Measurements from ENCODE around the gene CPM.
"Not testable (repeated sequence)": the region's sequence is repeated elsewhere in the genome, so short reads cannot be mapped to it uniquely, and the experiment has no call there.

Gene CPM

DNA sequence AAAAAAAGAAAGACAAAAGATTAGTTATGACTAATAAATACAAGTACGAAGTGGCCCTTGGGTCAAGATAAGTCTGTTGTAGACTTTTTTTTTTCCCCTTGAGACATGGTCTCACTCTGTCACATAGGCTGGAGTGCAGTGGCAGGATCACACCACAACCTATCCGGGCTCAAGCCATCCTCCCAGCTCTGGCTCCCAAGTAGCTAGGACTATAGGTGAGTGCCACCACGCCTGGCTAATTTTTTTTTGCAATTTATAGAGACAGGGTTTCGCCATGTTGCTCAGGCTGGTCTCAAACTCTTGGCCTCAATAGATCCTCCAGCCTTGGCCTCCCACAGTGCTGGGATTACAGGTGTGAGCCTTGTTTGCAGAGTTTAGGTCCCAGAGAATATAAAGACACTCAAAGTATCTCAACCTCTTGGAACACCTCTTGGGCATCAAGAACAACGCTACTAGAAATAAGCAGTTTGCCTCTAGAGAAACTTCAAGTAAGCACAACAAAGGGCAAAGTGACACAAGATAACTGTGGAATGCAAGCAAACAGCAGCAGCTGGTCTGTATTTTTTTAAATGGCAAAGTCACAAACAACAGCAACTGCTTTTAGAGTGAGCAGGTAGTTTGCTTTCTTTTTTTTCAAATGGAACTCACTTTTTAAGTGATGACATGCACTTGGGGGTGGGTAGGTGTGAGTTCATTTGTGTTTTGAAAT lies 128.9 kb downstream of the CPM start:
- no peak for DNase-seq

DNA sequence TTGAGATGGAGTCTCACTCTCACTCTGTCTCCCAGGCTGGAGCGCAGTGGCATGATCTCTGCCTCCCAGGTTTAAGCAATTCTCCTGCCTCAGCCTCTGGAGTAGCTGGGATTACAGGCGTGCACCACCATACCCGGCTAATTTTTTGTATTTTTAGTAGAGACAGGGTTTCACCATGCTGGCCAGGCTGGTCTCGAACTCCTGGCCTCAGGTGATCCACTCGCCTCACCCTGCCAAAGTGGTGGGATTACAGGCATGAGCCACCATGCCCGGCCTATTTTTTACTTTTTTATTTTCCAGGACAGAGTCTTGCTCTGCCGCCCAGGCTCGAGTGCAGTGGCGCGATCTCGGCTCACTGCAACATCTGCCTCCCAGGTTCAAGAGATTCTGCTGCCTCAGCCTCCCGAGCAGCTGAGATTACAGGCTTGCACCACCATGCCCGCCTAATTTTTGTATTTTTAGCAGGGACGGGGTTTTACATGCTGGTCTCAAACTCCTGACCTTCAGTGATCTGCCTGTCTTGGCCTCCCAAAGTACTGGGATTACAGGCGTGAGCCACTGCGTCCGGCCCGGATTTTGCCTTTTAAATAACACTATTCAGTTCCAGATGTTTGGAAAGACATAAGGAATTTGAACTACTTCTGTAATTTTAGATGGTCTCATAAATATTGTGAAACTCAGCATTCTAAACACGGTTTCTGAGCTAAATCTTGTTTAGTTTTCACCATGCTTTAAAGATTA lies 129.9 kb downstream of the CPM start:
- DNase-seq = not testable (repeated sequence)

DNA sequence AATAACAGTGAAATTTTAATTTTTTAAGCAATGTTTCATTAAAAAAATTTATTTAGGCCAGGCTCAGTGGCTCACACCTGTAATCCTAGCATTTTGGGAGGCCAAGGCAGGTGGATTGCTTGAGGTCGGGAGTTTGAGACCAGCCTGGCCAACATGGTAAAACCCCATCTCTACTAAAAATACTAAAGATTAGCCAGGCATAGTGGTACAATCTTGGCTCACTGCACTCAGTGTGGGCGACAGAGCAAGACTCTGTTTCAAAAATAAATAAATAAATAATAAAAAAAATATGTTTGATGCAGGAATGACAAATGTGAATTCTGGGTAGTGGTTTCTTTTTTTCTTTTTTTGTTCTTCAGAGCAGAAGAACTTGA lies 130.6 kb downstream of the CPM start:
- DNase-seq = not testable (repeated sequence)
